Measurements from ENCODE around the gene FGF8.

Gene FGF8

GRCh38 chr10:101771380-101771779, 4.5 kb downstream of the FGF8 start:
- Histone ChIP-seq H3K9ac (ENCODE audit: insufficient read length, low read depth) (no peak overlapping the region), H3K27me3 (ENCODE audit: insufficient read depth, insufficient read length) (peaks cover 51% of the 10 kb centered on the region), H3K9me3 (ENCODE audit: insufficient read depth, low read length) (no peaks in the 10 kb centered on the region), H3K4me3 (ENCODE audit: insufficient read length, low read depth) (no peak overlapping the region), H3K36me3 (ENCODE audit: insufficient read depth, insufficient read length, low read length) (no peaks in the 10 kb centered on the region), H3K4me1 (ENCODE audit: insufficient read depth, insufficient read length) (peaks cover 4% of the 10 kb centered on the region)
- no peak for DNase-seq (ENCODE audit: low read depth, low spot score)
- TF ChIP-seq SUZ12 (IDR thresholded peaks at IDR 0.05; ENCODE audit: extremely low read depth, insufficient read depth, insufficient read length) (no peak), YY1 (IDR thresholded peaks at IDR 0.05; ENCODE audit: insufficient read depth, insufficient read length) (no peak)

- no peaks in the 10 kb centered on the region for H3K9me3 ChIP-seq (ENCODE audit: insufficient read depth, low read length)
- peaks cover 49% of the 10 kb centered on the region for H3K27me3 ChIP-seq (ENCODE audit: insufficient read depth, insufficient read length)
- H3K9ac ChIP-seq (ENCODE audit: insufficient read length, low read depth) = no peak overlapping the region
- TF ChIP-seq SUZ12 (IDR thresholded peaks at IDR 0.05; ENCODE audit: extremely low read depth, insufficient read depth, insufficient read length) (no peak), YY1 (IDR thresholded peaks at IDR 0.05; ENCODE audit: insufficient read depth, insufficient read length) (no peak), ZNF274 (IDR thresholded peaks at IDR 0.05; ENCODE audit: low read depth, low read length) (no peak)
- DNase-seq (ENCODE audit: low read depth, low spot score) = no peak
- H3K4me1 ChIP-seq (ENCODE audit: insufficient read depth, insufficient read length) = peaks cover 4% of the 10 kb centered on the region
- H3K36me3 ChIP-seq (ENCODE audit: insufficient read depth, insufficient read length, low read length) = no peaks in the 10 kb centered on the region
- no peak overlapping the region for H3K4me3 ChIP-seq (ENCODE audit: insufficient read length, low read depth)
Observed at GRCh38 chr10:101770331-101771215, 5.3 kb downstream of the FGF8 start.

GRCh38 chr10:101769541-101770180, 6.3 kb downstream of the FGF8 start:
- Histone ChIP-seq H3K36me3 (ENCODE audit: insufficient read depth, insufficient read length, low read length) (no peaks in the 10 kb centered on the region), H3K27me3 (ENCODE audit: insufficient read depth, insufficient read length) (peaks cover 48% of the 10 kb centered on the region), H3K4me3 (ENCODE audit: insufficient read length, low read depth) (no peak overlapping the region), H3K9me3 (ENCODE audit: insufficient read depth, low read length) (no peaks in the 10 kb centered on the region), H3K4me1 (ENCODE audit: insufficient read depth, insufficient read length) (peaks cover 4% of the 10 kb centered on the region), H3K9ac (ENCODE audit: insufficient read length, low read depth) (no peak overlapping the region)
- TF ChIP-seq ZNF274 (IDR thresholded peaks at IDR 0.05; ENCODE audit: low read depth, low read length) (no peak), SUZ12 (IDR thresholded peaks at IDR 0.05; ENCODE audit: extremely low read depth, insufficient read depth, insufficient read length) (no peak), YY1 (IDR thresholded peaks at IDR 0.05; ENCODE audit: insufficient read depth, insufficient read length) (no peak)
- no peak for DNase-seq (ENCODE audit: low read depth, low spot score)

- H3K36me3 ChIP-seq (ENCODE audit: insufficient read depth, insufficient read length, low read length) = no peaks in the 10 kb centered on the region
- no peak for DNase-seq (ENCODE audit: low read depth, low spot score)
- H3K4me3 ChIP-seq (ENCODE audit: insufficient read length, low read depth) = no peak overlapping the region
- H3K4me1 ChIP-seq (ENCODE audit: insufficient read depth, insufficient read length) = peaks cover 4% of the 10 kb centered on the region
- no peak overlapping the region for H3K9ac ChIP-seq (ENCODE audit: insufficient read length, low read depth)
- TF ChIP-seq YY1 (IDR thresholded peaks at IDR 0.05; ENCODE audit: insufficient read depth, insufficient read length) (no peak), ZNF274 (IDR thresholded peaks at IDR 0.05; ENCODE audit: low read depth, low read length) (no peak), SUZ12 (IDR thresholded peaks at IDR 0.05; ENCODE audit: extremely low read depth, insufficient read depth, insufficient read length) (no peak)
- H3K9me3 ChIP-seq (ENCODE audit: insufficient read depth, low read length) = no peaks in the 10 kb centered on the region
- peaks cover 41% of the 10 kb centered on the region for H3K27me3 ChIP-seq (ENCODE audit: insufficient read depth, insufficient read length)
Observed at GRCh38 chr10:101768791-101769170, 7.1 kb downstream of the FGF8 start.

- Histone ChIP-seq H3K9ac (ENCODE audit: insufficient read length, low read depth) (no peak overlapping the region), H3K27me3 (ENCODE audit: insufficient read depth, insufficient read length) (peaks cover 34% of the 10 kb centered on the region), H3K4me3 (ENCODE audit: insufficient read length, low read depth) (no peak overlapping the region), H3K9me3 (ENCODE audit: insufficient read depth, low read length) (no peaks in the 10 kb centered on the region), H3K36me3 (ENCODE audit: insufficient read depth, insufficient read length, low read length) (no peaks in the 10 kb centered on the region), H3K4me1 (ENCODE audit: insufficient read depth, insufficient read length) (peaks cover 4% of the 10 kb centered on the region)
- no peak for TF ChIP-seq SUZ12 (IDR thresholded peaks at IDR 0.05; ENCODE audit: extremely low read depth, insufficient read depth, insufficient read length)
- no peak for TF ChIP-seq YY1 (IDR thresholded peaks at IDR 0.05; ENCODE audit: insufficient read depth, insufficient read length)
- no peak for TF ChIP-seq ZNF274 (IDR thresholded peaks at IDR 0.05; ENCODE audit: low read depth, low read length)
- no peak for DNase-seq (ENCODE audit: low read depth, low spot score)
Observed at GRCh38 chr10:101767966-101768790, 7.7 kb downstream of the FGF8 start.

- DNase-seq (ENCODE audit: low read depth, low spot score) = no peak
- peaks cover 4% of the 10 kb centered on the region for H3K4me1 ChIP-seq (ENCODE audit: insufficient read depth, insufficient read length)
- H3K36me3 ChIP-seq (ENCODE audit: insufficient read depth, insufficient read length, low read length) = no peaks in the 10 kb centered on the region
- H3K4me3 ChIP-seq (ENCODE audit: insufficient read length, low read depth) = no peak overlapping the region
- no peak overlapping the region for H3K9ac ChIP-seq (ENCODE audit: insufficient read length, low read depth)
- no peaks in the 10 kb centered on the region for H3K9me3 ChIP-seq (ENCODE audit: insufficient read depth, low read length)
- H3K27me3 ChIP-seq (ENCODE audit: insufficient read depth, insufficient read length) = peaks cover 28% of the 10 kb centered on the region
- no peak for TF ChIP-seq ZNF274 (IDR thresholded peaks at IDR 0.05; ENCODE audit: low read depth, low read length)
- TF ChIP-seq SUZ12 (IDR thresholded peaks at IDR 0.05; ENCODE audit: extremely low read depth, insufficient read depth, insufficient read length) = no peak
- no peak for TF ChIP-seq YY1 (IDR thresholded peaks at IDR 0.05; ENCODE audit: insufficient read depth, insufficient read length)
Observed at GRCh38 chr10:101767600-101767945, 8.3 kb downstream of the FGF8 start.

Data from NT2/D1 (cell line).